Ammon's horn (tissue), 1 donor: ENCODE results near the gene EMX2.

Experiments used
- DNase-seq: peaks from one replicate; pipeline ENCODE4 v3.0.0-alpha.2; 2016; ENCODE audit warnings: low spot score

EMX2 gene

GRCh38 chr10:117532003-117532385 is 10.6 kb upstream of the EMX2 start:
- DNase-seq = no peak

- DNase-seq = no peak
Observed at GRCh38 chr10:117532451-117533107, 10.0 kb upstream of the EMX2 start.

DNA sequence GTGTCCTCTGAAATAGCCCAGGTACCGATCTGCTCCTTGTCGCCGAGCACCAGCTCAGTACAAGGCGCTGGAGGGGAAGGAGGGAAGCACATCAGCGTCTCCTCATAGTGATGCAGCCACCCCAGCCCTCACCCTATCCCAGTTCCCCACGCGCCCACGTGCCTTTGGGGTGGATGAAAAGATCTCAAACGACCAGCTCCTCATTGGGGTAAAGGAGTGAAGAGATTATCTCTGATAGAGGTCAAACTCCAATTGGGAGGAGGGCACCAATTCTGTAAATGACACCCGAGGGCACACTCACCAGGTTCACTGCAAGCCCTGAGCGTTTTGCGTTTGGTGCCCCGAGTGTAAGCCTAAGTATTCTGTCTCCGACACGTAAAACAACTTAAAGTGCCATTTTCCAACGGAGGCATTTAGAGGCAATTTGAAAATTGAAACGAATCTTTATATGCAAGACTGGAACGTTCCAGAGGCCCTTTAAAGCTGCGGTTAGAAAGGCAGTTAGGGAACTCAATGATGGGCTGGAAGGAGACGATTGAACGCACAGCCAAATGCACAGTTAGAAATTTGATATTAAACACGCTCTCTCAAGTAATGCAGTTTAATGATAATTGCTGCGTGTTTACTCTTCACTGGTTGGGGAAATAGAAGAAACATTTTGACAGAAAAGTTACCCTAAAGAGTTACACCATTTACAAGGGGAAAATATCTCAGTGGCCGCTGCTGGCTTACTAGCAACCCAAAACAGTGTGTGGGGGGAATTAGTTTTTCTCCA is 8.9 kb upstream of the EMX2 start:
- no peak for DNase-seq

GRCh38 chr10:117534321-117535297 is 7.9 kb upstream of the EMX2 start:
- DNase-seq = no peak

GRCh38 chr10:117535298-117536071 is 7.1 kb upstream of the EMX2 start:
- no peak for DNase-seq

- no peak for DNase-seq
Observed at GRCh38 chr10:117536072-117536865, 6.3 kb upstream of the EMX2 start.

DNA sequence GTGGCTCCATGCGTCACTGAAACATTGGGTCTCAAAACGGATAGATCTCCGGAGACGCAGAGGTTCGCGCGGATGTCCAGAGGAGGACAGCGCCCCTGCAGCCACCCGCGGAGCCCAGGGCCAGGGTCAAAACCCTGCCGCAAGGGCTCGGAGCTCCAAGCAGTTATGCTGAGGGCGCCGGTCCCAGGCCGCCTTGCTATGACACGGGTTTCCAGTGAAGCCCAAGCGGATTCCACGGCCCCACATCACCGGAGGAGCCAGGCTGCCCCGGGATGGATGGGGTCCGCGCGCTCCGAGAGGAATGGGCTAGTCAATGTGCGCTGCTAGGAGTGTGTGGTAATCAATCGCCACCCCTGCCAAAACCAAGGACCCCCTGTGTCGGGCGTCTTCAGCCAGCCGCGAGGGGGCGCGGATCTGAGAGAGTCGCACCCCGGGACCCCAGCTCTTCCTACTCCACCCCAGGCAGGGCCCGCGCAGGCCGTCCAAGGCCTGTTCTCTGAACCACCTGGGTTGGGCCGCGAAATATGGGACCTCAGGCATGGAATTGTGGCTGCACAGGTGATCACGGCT is 5.6 kb upstream of the EMX2 start:
- no peak for DNase-seq

DNA sequence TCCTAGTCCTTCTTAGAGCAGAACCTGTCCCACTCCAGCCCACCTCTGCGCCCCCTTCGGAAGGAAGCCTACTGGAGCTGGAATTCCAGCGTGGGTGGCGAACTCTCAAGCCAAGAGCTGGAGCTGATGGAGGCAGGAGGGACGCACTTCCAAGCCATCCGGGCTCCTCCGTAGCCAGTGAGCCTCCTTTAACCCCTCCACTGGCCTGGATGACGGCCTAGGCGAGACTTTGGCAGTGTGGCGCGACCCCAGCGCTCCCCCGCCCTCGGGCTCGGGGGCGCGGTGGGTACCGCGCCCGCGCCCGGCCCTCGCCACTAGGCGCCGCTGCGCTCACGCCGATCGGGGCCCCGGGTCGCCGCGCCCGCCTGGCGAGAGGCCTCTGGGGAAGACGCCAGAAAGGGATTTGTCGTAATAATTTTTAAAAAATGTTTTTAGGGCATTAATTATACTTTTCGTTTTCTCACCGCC is 5.1 kb upstream of the EMX2 start:
- DNase-seq = no peak

DNA sequence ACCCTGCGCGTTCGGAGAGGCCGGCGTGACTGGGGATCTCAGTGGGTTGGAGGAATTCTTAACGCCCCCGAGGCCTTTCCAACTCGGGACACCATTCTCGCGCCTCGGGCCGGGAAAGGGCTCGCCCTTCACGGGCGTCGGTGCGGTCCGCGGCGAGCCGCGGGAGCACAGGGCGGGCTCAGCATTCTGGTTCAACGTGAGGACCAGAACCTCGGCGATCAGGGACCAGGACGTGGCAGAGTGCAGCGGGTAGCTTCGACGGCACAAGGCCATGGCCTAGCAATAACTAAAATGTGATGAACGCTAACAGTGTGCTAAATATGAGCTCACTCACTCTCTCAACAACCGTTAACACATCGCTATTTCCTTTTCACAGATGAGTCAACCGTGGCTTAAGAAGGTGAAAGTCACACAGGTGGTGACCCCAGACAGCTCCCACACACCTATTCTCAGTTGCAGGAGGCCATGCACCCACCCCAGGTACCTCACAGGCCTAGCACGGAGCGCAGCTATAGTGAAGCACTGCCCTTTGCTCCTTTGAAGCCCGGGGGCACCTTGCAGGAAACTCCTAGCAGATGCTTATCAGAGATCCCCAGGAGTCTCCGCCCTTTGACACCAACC is 4.5 kb upstream of the EMX2 start:
- no peak for DNase-seq

DNA sequence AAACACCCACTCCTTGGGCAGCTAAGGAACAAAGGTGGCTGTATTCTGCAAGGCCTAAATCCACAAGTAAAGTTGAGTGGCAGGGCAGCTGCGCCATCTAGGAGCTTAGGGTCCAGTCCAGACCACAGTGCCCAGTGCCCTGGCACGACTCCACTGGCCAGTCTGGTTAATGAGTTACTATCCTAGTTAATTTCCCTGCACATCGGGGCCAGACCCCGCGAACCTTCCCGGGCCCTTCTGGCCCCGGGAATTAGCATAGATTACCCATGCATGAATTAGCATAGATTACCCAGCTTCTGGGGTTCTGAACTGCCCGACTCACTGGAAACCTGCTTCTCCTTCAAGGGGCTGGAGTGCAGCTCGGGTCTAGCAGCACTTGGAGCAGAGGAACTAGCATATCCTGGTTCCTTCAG is 3.2 kb upstream of the EMX2 start:
- no peak for DNase-seq

- no peak for DNase-seq
Observed at GRCh38 chr10:117539903-117540639, 2.5 kb upstream of the EMX2 start.

DNA sequence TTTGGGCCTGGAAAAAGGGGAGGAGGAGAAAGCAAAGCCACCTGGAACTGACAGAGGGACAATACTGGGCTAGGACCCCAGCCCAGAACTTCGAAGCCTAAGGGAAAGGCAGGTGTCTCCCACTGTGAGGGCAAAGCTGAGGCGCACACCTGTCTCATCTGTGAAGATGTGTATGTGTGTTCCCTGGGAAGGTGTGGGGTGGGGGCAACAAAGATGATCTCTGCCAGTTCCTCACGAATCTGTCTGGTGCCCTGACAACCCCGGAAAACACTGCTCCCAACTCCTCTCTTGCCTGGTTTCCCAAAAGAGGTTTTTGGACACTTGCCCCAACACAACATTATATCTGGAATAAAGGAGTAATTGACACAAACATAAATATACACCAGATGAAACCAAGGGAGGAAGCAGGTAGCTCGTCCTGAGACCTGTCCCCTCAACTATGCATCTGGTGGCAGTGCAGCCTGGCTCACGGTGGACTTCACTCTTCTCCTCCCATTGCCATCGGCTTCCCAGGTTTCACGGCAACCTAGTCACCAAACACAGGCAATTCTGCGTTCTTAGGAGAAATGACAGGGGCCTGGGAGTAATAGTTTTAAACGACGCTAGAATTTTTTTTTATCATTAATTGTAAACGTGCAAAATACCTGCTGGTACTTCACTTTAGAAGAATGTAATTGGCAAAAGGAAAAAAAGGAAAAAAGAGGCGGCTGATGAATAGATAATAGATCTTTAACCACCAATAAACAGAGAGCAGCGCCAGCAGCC is 1.7 kb upstream of the EMX2 start:
- DNase-seq = no peak

DNA sequence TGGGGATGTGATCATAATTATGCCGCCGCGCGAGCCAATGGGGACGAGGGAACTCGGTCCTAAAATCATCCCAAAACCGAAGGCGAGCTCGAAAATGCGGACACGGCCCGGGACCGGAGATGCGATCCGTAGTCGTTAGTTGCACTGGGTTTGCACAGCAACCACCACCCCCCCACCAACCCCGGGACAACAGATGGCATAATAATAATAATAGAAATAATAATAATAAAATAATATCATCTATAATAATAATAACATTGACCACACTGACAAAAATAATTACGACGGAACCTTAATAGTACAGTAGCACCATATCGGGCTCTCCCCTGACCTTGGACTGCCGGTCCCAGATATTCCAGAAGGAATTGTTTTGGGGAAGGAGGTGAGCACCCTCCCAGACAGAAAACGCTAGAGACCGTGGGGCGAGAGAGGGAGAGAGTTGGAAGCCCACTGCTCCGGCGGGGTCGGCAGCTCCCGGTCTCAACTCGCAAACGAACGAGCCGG is 1.1 kb upstream of the EMX2 start:
- DNase-seq = peak; percentile 66

DNA sequence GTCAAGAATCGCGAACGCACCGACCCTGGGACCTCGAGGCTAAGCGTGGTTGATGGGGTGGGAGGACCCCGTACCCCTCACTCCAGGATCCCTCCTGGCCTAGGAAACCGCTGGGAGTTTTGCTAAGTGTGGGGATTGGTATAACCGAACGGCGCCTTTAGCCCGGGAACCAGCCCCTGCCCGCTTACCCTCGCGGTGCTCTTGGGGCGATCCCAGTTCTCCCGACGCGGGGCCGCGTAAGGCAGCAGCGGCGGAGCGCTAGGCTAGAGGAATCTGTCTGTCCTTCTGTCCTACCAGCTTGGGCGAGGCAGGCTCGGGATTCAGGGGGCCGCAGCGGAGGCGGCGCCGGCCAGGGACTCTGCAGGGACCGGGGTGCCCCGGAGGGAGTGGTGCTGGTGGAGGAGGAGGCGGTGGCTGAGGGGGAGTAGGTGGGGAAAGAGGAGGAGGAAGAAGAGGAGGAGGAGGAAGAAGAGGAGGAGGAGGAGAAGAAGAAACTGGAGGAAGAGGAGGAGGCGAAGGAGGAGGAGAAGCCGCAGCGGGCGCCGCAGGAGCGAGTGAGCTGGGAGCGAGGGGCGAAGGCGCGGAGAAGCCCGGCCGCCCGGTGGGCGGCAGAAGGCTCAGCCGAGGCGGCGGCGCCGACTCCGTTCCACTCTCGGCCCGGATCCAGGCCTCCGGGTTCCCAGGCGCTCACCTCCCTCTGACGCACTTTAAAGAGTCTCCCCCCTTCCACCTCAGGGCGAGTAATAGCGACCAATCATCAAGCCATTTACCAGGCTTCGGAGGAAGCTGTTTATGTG is 439 bp upstream of the EMX2 start:
- DNase-seq = peak; percentile 72

DNA sequence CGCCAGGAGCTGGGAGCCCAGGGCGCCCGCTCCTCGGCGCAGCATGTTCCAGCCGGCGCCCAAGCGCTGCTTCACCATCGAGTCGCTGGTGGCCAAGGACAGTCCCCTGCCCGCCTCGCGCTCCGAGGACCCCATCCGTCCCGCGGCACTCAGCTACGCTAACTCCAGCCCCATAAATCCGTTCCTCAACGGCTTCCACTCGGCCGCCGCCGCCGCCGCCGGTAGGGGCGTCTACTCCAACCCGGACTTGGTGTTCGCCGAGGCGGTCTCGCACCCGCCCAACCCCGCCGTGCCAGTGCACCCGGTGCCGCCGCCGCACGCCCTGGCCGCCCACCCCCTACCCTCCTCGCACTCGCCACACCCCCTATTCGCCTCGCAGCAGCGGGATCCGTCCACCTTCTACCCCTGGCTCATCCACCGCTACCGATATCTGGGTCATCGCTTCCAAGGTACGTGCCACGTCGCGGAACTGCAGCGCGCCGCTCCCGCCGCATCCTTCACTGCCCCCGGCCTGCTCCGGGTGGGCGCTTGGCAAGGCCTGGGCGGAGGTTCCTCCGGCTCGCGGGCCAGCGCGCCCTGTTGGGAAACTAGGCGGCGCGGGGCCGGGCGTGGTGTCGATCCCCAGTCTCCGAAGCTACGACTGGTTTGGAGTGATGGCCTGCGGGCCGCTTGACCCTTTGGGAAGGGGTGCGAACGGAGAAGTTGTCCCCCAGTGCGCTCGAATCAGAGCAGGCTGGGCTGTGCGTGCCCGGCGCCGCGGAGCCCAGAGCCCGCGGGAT is 868 bp downstream of the EMX2 start:
- no peak for DNase-seq

- DNase-seq = no peak
Observed at GRCh38 chr10:117544004-117544701, 1.6 kb downstream of the EMX2 start.
